Adipose tissue (tissue), 3 donors: ENCODE measurements around the gene SLC7A8. TPM values are rescaled to one million over a fixed set of nuclear protein-coding genes. Genes with fewer than 3 reads are reported as not detected.

ENCODE experiments used
- H3K27ac ChIP-seq: one replicate; pipeline ENCODE4 v1.5.1; 2013; ENCODE audit warnings: low read depth, low read length
- WGBS, 3 donors: extraction: QIAGEN DNeasy Blood & Tissue Kit; methylation state at CpG; one replicate each; pipeline ENCODE4 v1.1.7; 2013; 5-methylcytosine and 5-hydroxymethylcytosine counted together
- polyA plus RNA-seq, 3 donors: library from polyadenylated mRNA; stranded (reverse); fragments of 200-250 nt; gene quantifications; one replicate each; pipeline ENCODE4 v1.2.3, GENCODE V29; 2013
- donor health status: healthy with polysubstance abuse.
- donor health status: Bipolar disorder and iron deficiency.
- donor health status: healthy.

SLC7A8 gene
- polyA plus RNA-seq, 3 donors: 16.8 to 41.5 (median 25.9) TPM

DNA sequence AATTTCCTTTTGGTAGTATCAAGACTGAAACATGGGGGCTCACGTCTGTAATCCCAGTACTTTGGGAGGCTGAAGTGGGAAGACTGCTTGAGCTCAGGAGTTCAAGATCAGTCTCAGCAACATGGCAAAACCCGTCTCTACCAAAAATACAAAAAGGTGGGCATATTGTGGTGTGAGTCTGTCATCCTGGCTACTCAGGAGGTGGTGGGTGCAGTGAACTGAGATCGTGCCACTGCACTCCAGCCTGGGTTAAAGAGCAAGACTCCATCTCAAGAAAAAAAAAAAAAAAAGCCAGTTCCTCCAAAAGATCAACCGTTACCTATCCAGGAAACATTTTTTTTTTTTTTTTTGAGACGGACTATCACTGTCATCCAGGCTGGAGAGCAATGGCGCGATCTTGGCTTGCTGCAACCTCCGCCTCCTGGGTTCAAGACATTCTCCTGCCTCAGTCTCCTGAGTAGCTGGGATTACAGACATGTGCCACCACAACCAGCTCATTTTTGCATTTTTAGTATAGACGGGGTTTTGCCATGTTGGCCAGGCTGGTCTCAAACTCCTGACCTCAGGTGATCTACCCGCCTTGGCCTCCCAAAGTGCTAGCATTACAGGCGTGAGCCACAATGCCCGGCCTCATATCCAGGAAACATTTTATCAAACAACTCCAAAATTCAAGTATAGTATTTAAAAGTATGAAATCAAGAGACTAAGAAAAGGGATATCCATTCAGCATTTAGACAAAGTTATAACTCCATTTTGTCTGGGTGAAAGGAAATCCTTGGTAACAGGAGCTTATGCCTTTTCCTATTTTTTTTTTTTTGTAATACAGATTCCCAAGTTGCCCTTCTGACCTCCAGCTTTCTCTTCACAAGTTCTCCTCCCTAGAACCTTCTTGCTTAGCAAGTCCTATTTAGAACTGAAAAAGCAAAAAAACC lies 91.9 kb downstream of the SLC7A8 start:
- 80 to 84% (median 84%) methylated on average over 11 to 12 of the region's 12 CpGs for WGBS, 3 donors
- no peak overlapping the region for H3K27ac ChIP-seq

DNA sequence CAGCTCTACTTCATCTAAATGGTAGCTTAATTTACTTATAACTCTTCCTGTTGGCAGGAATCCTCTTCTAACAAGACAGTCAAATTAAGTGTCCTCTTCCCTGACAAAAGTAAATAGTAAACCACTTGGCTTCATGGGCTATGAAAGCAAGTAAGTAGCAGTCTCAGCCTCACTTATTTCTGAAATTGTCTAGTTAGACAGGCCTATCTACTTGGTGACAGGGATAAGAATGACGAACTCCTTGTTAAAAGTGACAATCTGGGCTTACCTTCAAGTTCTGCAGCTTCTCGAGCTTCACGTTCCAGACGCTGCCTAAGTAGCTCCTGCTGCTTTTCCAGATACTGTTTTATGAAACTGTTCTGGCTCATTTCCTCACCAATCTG lies 93.2 kb downstream of the SLC7A8 start:
- 85 to 87% (median 85%) methylated on average over 4 of the region's 4 CpGs for WGBS, 3 donors
- H3K27ac ChIP-seq: no peak overlapping the region

DNA sequence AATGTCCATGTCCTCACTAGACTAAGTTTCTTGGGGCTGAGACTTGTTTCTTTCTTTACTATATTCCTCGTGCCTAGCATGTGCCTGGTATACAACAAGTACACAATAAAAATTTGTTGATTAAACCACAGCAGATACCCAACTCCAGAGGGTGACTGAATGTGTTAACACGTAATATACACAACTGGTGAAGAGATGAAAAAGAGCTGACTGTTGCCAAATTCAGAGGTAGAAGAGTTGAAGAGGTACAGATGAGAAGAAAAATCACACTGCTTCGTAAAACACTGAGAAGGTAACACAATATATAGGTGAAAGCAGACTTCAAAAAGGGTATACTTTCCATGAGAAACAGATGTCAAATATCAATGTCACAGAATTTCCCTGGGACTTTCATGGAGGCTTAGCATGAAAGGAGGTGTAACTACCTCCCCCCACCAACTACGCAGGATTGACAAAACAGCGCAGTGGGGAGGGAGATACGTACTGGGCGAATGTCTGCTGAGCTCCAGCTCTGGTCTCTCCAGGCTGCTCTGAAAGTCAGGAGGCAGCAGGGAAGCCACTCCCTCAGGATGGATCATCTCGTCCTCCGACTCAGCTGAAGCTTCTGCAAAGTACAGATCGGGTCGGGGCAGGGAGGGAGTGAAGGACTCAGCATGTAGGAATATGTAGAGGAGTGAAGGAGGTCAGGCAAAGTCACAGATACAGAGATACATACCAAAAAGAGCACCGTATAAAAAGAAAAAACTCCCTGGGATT lies 93.8 kb downstream of the SLC7A8 start:
- 89 to 94% (median 89%) methylated on average over 12 of the region's 12 CpGs for WGBS, 3 donors
- no peak overlapping the region for H3K27ac ChIP-seq

DNA sequence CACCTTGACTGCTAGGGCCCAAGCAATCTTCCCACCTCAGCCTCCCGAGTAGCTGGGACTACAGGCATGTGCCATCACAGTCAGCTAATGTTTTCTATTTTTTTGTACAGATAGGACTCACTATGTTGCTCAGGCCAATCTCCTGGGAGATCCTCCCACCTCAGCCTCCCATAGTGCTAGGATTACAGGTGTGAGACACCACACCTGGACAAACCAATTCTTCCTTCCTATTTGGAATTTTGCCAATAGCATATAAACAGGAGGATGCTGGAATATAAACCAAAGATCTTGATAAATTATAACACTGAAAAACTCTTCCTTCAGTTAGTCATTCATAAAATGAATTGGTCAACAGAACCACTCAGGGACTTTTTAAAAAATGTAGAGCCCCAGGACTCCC lies 96.9 kb downstream of the SLC7A8 start:
- 87 to 94% (median 89%) methylated on average over 1 of the region's 1 CpG for WGBS, 3 donors
- H3K27ac ChIP-seq: no peak overlapping the region

DNA sequence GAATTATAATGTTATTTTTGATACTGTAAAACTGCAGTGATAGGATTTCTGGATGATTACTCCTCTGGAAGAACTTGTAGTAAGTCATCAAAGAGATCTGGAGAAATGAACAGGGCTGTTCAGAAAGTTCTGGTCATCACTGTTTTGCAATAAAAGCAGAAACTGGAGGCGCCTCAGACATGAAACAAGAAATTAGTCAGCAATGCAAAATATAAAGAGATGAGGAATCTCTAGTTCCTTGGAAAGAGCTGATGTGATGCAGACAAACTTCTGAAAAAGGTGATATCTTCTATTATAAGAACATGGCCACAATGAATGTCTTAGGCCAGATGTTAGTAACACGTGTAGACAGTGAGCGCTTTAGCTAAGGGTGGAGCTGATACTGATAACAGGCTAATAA lies 98.0 kb downstream of the SLC7A8 start:
- 68 to 81% (median 80%) methylated on average over 3 of the region's 3 CpGs for WGBS, 3 donors
- no peak overlapping the region for H3K27ac ChIP-seq

DNA sequence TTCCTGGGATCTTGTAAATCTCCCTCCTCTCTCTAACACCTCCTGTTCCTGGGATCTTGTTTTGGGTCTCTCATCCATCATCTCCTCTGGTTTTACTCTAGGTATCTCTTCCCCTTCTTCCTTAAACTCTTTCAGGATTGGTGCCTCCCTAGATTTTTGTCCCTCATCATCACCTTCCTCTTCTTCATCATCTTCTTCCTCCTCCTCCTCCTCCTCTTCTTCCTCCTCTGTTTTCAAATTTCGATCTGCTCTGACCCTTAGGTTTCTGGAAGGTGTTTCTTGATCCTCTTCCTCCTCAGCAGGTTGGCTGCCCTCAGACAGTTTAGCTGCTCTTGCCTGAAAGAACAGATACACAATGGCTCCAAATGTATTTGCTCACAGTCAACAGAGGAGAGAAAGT lies 103.0 kb downstream of the SLC7A8 start:
- H3K27ac ChIP-seq: no peak overlapping the region
- WGBS, 3 donors: 74 to 89% (median 83%) methylated on average over 1 of the region's 1 CpG

DNA sequence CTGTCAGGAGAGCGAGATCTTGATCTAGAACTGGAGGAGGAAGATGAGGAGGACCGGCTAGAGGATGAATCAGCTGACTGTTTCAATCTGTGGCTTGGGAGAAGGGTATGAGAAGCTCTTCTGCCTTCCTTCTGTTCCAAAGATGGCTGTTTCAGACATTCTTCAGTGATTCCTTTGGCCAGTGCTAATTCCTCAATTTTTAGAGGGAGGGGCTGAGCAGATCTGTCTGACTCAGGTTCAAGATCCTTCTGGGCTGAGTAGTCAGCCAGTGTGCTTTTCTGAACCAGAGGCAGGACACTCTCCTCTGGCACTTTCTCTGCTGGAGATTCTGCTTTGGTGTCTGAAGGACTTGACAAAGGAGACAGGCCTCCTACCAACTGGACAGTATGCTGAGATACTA lies 103.7 kb downstream of the SLC7A8 start:
- H3K27ac ChIP-seq: no peak overlapping the region
- 82 to 88% (median 83%) methylated on average over 2 of the region's 2 CpGs for WGBS, 3 donors

DNA sequence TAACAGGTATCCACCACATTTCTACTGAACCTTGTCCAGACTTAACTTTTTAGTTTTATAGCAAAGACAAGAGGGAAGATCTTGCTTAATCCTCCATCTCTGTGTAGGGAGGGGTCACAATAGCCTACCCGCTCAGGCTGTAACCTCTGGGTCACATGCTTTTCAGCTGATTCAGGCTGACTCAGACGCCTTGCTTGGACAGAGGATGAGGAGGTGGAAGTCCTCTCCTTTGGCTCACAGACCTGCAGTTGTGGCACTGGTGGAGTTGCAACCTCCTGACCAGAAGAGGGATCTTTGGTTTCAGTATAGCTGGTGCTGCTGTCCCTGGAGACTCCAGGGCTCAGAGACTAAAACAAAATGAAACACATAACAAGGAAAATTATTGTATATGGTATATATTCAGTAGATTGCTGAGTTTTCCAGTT lies 104.8 kb downstream of the SLC7A8 start:
- no peak overlapping the region for H3K27ac ChIP-seq
- 18 to 52% (median 22%) methylated on average over 2 of the region's 2 CpGs for WGBS, 3 donors

DNA sequence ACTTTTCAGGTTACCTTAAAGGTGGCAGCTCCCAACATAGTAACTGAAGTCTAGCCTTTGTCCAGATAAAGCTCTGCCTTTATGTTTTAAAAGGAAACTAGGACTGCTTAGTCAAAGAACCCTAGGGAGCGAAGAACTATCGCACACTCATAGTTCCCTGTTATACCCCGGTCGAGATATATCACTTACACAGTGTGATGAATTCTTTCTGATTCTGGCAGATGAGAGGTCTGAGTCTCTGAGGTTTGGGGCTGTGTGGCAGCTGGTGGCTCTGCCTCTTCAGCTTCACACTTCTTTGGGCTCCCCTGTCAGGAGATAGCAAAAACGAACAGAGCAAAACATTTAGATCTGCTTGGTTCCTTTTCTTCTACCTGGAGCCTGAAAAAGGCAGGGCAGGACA lies 105.5 kb downstream of the SLC7A8 start:
- 67 to 83% (median 78%) methylated on average over 5 of the region's 5 CpGs for WGBS, 3 donors
- H3K27ac ChIP-seq: no peak overlapping the region

DNA sequence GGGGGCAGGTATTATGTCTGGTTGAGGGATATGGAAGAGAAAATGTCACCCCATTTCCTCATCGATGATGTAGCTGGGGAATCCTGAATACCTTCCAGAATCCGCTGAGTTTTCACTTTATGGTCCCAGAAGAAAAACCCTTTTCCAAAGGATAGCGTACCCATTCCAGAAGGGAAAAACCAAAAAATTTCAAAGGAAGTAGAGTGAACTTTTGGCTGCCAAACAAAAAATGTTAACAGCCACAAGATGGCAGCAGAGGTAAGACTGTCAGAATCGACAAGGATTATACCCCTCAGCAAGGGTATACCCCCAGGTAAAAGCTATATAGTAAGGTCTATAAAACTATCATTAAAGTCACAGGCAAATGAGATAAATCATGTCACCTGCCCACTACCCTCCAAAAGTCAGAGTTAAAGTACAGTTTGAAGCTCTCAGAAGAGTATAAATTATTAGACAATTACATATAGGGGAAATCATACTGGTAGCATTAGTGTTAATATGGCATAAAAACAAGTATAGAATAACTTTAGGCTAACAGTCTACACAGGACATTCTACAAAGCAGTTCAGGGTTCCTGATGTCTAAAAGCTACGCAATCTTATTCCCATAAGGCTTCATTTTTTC lies 106.6 kb downstream of the SLC7A8 start:
- no peak overlapping the region for H3K27ac ChIP-seq
- WGBS, 3 donors: 59 to 63% (median 61%) methylated on average over 5 of the region's 5 CpGs

Other genes with a start within 250 kb of the SLC7A8 start
- 10 to 100 TPM; 28.3 to 45.7 (median 30.9) TPM for gene HAUS4, start 226.6 kb downstream of the SLC7A8 start, polyA plus RNA-seq
- 1 to 10 TPM; 1.6 to 3.4 (median 2.0) TPM for gene AJUBA, start 201.1 kb downstream of the SLC7A8 start, polyA plus RNA-seq
- 10 to 100 TPM in 1 of 3 donors, 1 to 10 TPM in 2; 4.8 to 13.5 (median 6.2) TPM for gene C14orf93, start 173.5 kb downstream of the SLC7A8 start, polyA plus RNA-seq
- gene PSMB5, start 148.8 kb downstream of the SLC7A8 start, polyA plus RNA-seq: 100 to 1,000 TPM in 2 of 3 donors, 10 to 100 TPM in 1; 78.0 to 152 (median 140) TPM
- not detected for gene PSMB11, start 141.4 kb downstream of the SLC7A8 start, polyA plus RNA-seq
- 1 to 10 TPM; 1.9 to 7.0 (median 4.4) TPM for gene CDH24, start 126.1 kb downstream of the SLC7A8 start, polyA plus RNA-seq
- gene ACIN1, start 88.5 kb downstream of the SLC7A8 start, polyA plus RNA-seq: 10 to 100 TPM; 43.6 to 81.4 (median 79.3) TPM
- 10 to 100 TPM; 16.3 to 54.9 (median 45.0) TPM for gene C14orf119, start 88.2 kb downstream of the SLC7A8 start, polyA plus RNA-seq
- under 1 TPM in 2 of 3 donors, not detected in 1; 0.03 to 0.56 TPM for gene CIROP, start 78.7 kb downstream of the SLC7A8 start, polyA plus RNA-seq
- gene CEBPE, start 64.4 kb downstream of the SLC7A8 start, polyA plus RNA-seq: 1 to 10 TPM in 1 of 3 donors, under 1 TPM in 1, not detected in 1; 0.15 to 2.8 TPM
- gene RNF212B, start 54.3 kb upstream of the SLC7A8 start, polyA plus RNA-seq: under 1 TPM in 2 of 3 donors, not detected in 1; 0.06 to 0.14 TPM
- 1 to 10 TPM; 3.5 to 6.4 (median 3.8) TPM for gene HOMEZ, start 102.5 kb upstream of the SLC7A8 start, polyA plus RNA-seq
- gene PPP1R3E, start 119.2 kb upstream of the SLC7A8 start, polyA plus RNA-seq: 10 to 100 TPM in 1 of 3 donors, 1 to 10 TPM in 2; 6.0 to 16.1 (median 6.2) TPM
- gene BCL2L2, start 123.2 kb upstream of the SLC7A8 start, polyA plus RNA-seq: 100 to 1,000 TPM in 1 of 3 donors, 10 to 100 TPM in 2; 37.9 to 122 (median 58.9) TPM
- gene PABPN1, start 137.8 kb upstream of the SLC7A8 start, polyA plus RNA-seq: 100 to 1,000 TPM in 2 of 3 donors, 10 to 100 TPM in 1; 50.4 to 124 (median 110) TPM
- 1 to 10 TPM; 8.4 to 9.9 (median 9.5) TPM for gene SLC22A17, start 169.2 kb upstream of the SLC7A8 start, polyA plus RNA-seq
- gene EFS, start 181.5 kb upstream of the SLC7A8 start, polyA plus RNA-seq: 10 to 100 TPM in 2 of 3 donors, 1 to 10 TPM in 1; 2.3 to 17.5 (median 11.1) TPM
- gene IL25, start 189.1 kb upstream of the SLC7A8 start, polyA plus RNA-seq: under 1 TPM in 1 of 3 donors, not detected in 2; 0.06 TPM
- gene CMTM5, start 193.4 kb upstream of the SLC7A8 start, polyA plus RNA-seq: under 1 TPM in 2 of 3 donors, not detected in 1; 0.26 to 0.43 TPM
- 10 to 100 TPM in 1 of 3 donors, under 1 TPM in 2; 0.18 to 10.8 (median 0.56) TPM for gene MYH6, start 224.6 kb upstream of the SLC7A8 start, polyA plus RNA-seq